H1 (cell line): ENCODE data around the gene CCNYL1. TPM values are rescaled to one million over a fixed set of nuclear protein-coding genes. Genes with fewer than 3 reads are reported as not detected.

Experiments used
- CTCF ChIA-PET: fragments of 300-600 bp; sonication (Branson Sonifier 250); formaldehyde crosslinking; loops from one replicate; lab custom pipeline; 2021; ENCODE audit not compliant: partially characterized antibody; lab: Charles Lee
- POLR2A ChIA-PET: fragments of 300-600 bp; sonication (Branson Sonifier 250); formaldehyde crosslinking; loops from one replicate; lab custom pipeline; 2021; ENCODE audit warnings: inconsistent platforms; ENCODE audit not compliant: partially characterized antibody; lab: Charles Lee
- DNase-seq, 2 experiments: peaks; one replicate each; pipeline versions ENCODE4 v3.0.0 to v3.0.0-alpha.2; 2010 to 2022; ENCODE audit warnings: low spot score in 2 of 2, low read depth in 1 of 2, mixed read lengths in 1 of 2
- FAIRE-seq: peaks from 2 replicates; lab custom pipeline; 2011; peaks lifted over from hg19 to GRCh38; lab: Jason Lieb, UNC
- H2AFZ ChIP-seq: 2 replicates; pipeline ENCODE4 v1.8.1; 2012; ENCODE audit warnings: low read length, inconsistent platforms
- H2AK5ac ChIP-seq: 2 replicates; pipeline ENCODE4 v1.6.1; 2013; ENCODE audit warnings: low read depth, low read length
- H2BK120ac ChIP-seq: replicated peaks from 2 replicates; pipeline ENCODE3; 2013; ENCODE audit warnings: low read depth, low read length, inconsistent platforms
- H2BK12ac ChIP-seq: 2 replicates; pipeline ENCODE4 v1.6.1; 2013; ENCODE audit warnings: low read depth, low read length
- H2BK15ac ChIP-seq: 2 replicates; pipeline ENCODE4 v1.6.1; 2013; ENCODE audit warnings: low read length
- H2BK20ac ChIP-seq: 2 replicates; pipeline ENCODE4 v1.6.1; 2013; ENCODE audit warnings: low read length
- H2BK5ac ChIP-seq: 2 replicates; pipeline ENCODE4 v1.6.1; 2013; ENCODE audit warnings: low read depth, low read length
- H3K14ac ChIP-seq: 2 replicates; pipeline ENCODE4 v1.6.1; 2013; ENCODE audit warnings: inconsistent platforms; ENCODE audit not compliant: insufficient read length
- H3K18ac ChIP-seq: 2 replicates; pipeline ENCODE4 v1.6.1; 2013; ENCODE audit warnings: low read length; ENCODE audit errors: extremely low read depth
- H3K23ac ChIP-seq: 2 replicates; pipeline ENCODE4 v1.6.1; 2013; ENCODE audit warnings: inconsistent platforms; ENCODE audit not compliant: insufficient read length
- H3K23me2 ChIP-seq: 2 replicates; pipeline ENCODE4 v1.6.1; 2013; ENCODE audit warnings: low read depth, low read length
- H3K27ac ChIP-seq: 2 replicates; pipeline ENCODE4 v1.6.1; 2011; ENCODE audit warnings: low read depth, low read length, inconsistent platforms
- H3K27me3 ChIP-seq, 4 experiments: replicated peaks in 1 of 4; 1 replicate in 1 of 4; 2 replicates in 3 of 4; pipeline versions ENCODE4 v1.6.1 to v1.8.1; 2011 to 2013; ENCODE audit warnings: low read length in 3 of 4, mild to moderate bottlenecking in 3 of 4, inconsistent platforms in 2 of 4, mixed read lengths in 2 of 4, moderate library complexity in 1 of 4; ENCODE audit not compliant: control insufficient read depth in 3 of 4, insufficient read depth in 3 of 4; ENCODE audit errors: extremely low read depth in 1 of 4
- H3K36me3 ChIP-seq, 4 experiments: 2 replicates each; pipeline versions ENCODE4 v1.6.1 to v1.8.1; 2011 to 2013; ENCODE audit warnings: mild to moderate bottlenecking in 4 of 4, low read length in 3 of 4, moderate library complexity in 2 of 4, control low read depth in 1 of 4, inconsistent platforms in 1 of 4; ENCODE audit not compliant: insufficient read depth in 4 of 4, control insufficient read depth in 2 of 4
- H3K4ac ChIP-seq: replicated peaks from 2 replicates; pipeline ENCODE3; 2013; ENCODE audit warnings: low read length, low read depth, mixed read lengths, inconsistent platforms; ENCODE audit not compliant: insufficient read length
- H3K4me1 ChIP-seq, 4 experiments: replicated peaks in 1 of 4; 1 replicate in 1 of 4; 2 replicates in 3 of 4; pipeline versions ENCODE4 v1.6.1 to v1.8.1; 2011 to 2013; ENCODE audit warnings: low read length in 3 of 4, inconsistent platforms in 2 of 4, mixed read lengths in 1 of 4; ENCODE audit not compliant: insufficient read depth in 4 of 4, control insufficient read depth in 3 of 4
- H3K4me2 ChIP-seq, 2 experiments: 2 replicates each; pipeline versions ENCODE4 v1.6.1 to v1.8.1; 2011 to 2013; ENCODE audit warnings: low read depth in 2 of 2, low read length in 2 of 2, control low read depth in 1 of 2, inconsistent platforms in 1 of 2, mild to moderate bottlenecking in 1 of 2; ENCODE audit not compliant: insufficient read depth in 1 of 2
- H3K4me3 ChIP-seq, 4 experiments: fragments of 200-600, 300-600 bp in 1 of 4; sonication (generic), shearing (Covaris generic), sonication (Bioruptor Twin) in 1 of 4; 2 replicates each; pipeline versions ENCODE4 v1.5.1 to v1.8.1; 2011 to 2016; ENCODE audit warnings: low read length in 4 of 4, low read depth in 3 of 4, control low read depth in 2 of 4, inconsistent platforms in 2 of 4, mild to moderate bottlenecking in 2 of 4, mixed read lengths in 1 of 4, moderate library complexity in 1 of 4; ENCODE audit not compliant: insufficient read depth in 2 of 4; ENCODE audit errors: extremely low read depth in 1 of 4
- H3K56ac ChIP-seq: replicated peaks from 2 replicates; pipeline ENCODE3; 2013; ENCODE audit warnings: low read depth, mild to moderate bottlenecking, mixed read lengths, low read length, inconsistent platforms; ENCODE audit not compliant: insufficient read length
- H3K79me1 ChIP-seq: 2 replicates; pipeline ENCODE4 v1.6.1; 2013; ENCODE audit warnings: low read depth, low read length, control low read depth
- H3K79me2 ChIP-seq, 2 experiments: 2 replicates each; pipeline versions ENCODE4 v1.6.1 to v1.8.1; 2012 to 2013; ENCODE audit warnings: low read length in 2 of 2, mild to moderate bottlenecking in 2 of 2, inconsistent platforms in 1 of 2; ENCODE audit not compliant: insufficient read depth in 2 of 2, control insufficient read depth in 1 of 2
- H3K9ac ChIP-seq, 4 experiments: replicated peaks in 1 of 4; 1 replicate in 1 of 4; 2 replicates in 3 of 4; pipeline versions ENCODE4 v1.6.1 to v1.8.1; 2011 to 2013; ENCODE audit warnings: low read depth in 3 of 4, low read length in 3 of 4, control low read depth in 2 of 4, mild to moderate bottlenecking in 2 of 4, moderate library complexity in 2 of 4, inconsistent platforms in 1 of 4; ENCODE audit errors: extremely low read depth in 1 of 4
- H3K9me3 ChIP-seq, 2 experiments: 2 replicates each; pipeline versions ENCODE4 v1.6.1 to v1.8.1; 2012 to 2013; ENCODE audit warnings: mild to moderate bottlenecking in 2 of 2, moderate library complexity in 2 of 2, control low read depth in 1 of 2, inconsistent platforms in 1 of 2, low read depth in 1 of 2, low read length in 1 of 2, mixed read lengths in 1 of 2; ENCODE audit not compliant: insufficient read depth in 2 of 2
- H4K20me1 ChIP-seq, 2 experiments: replicated peaks in 1 of 2; 2 replicates each; pipeline versions ENCODE3 to v1.8.1; 2011 to 2013; ENCODE audit warnings: inconsistent platforms in 2 of 2, low read length in 2 of 2, mild to moderate bottlenecking in 1 of 2; ENCODE audit not compliant: insufficient read depth in 2 of 2, control insufficient read depth in 1 of 2
- H4K5ac ChIP-seq: 2 replicates; pipeline ENCODE4 v1.6.1; 2013; ENCODE audit warnings: low read length, low read depth, mixed read lengths, inconsistent platforms; ENCODE audit not compliant: insufficient read length
- H4K8ac ChIP-seq: 2 replicates; pipeline ENCODE4 v1.8.0; 2013; ENCODE audit warnings: mild to moderate bottlenecking, moderate library complexity, low read length, inconsistent platforms; ENCODE audit not compliant: insufficient read depth; ENCODE audit errors: extremely low read depth
- H4K91ac ChIP-seq: replicated peaks from 2 replicates; pipeline ENCODE3; 2013; ENCODE audit warnings: low read length, mixed read lengths, inconsistent platforms; ENCODE audit not compliant: insufficient read length
- POLR2AphosphoS5 ChIP-seq: IDR thresholded peaks from 2 replicates; pipeline ENCODE4 v1.6.1; 2011; ENCODE audit warnings: low read depth, low read length
- YY1 ChIP-seq: IDR thresholded peaks from 2 replicates; pipeline ENCODE4 v1.6.1; 2011; ENCODE audit warnings: low read depth, mild to moderate bottlenecking, low read length
- WGBS, 2 experiments: shearing (Covaris generic) in 1 of 2; methylation state at CpG; one replicate each; pipeline versions ENCODE4 v1.1.6 to v1.1.7; 2013 to 2015; ENCODE audit warnings: low lambda C conversion rate in 2 of 2, mixed read lengths in 2 of 2, inconsistent platforms in 1 of 2, low coverage in 1 of 2, missing lambda C conversion rate in 1 of 2; ENCODE audit not compliant: insufficient replicate concordance in 2 of 2, insufficient coverage in 1 of 2, insufficient read length in 1 of 2; ENCODE audit errors: extremely low coverage in 1 of 2, missing lambda C conversion rate in 1 of 2; 5-methylcytosine and 5-hydroxymethylcytosine counted together
- polyA plus RNA-seq, 7 experiments: library from polyadenylated mRNA; depleted of rRNA in 3 of 7; stranded (reverse) in 5 of 7; unstranded in 2 of 7; fragments of >200 nt in 5 of 7; fragments of 200-250 nt in 2 of 7; gene quantifications; 1 replicate in 5 of 7; 2 replicates in 1 of 7; 4 replicates in 1 of 7; pipeline versions ENCODE4 v1.2.1 to v1.2.3, GENCODE V29; 2011 to 2013; ENCODE audit warnings: missing spikeins in 2 of 7, mixed read lengths in 2 of 7
- total RNA-seq: library from RNA; stranded (reverse); fragmentation: NEBNext Ultra II Directional; extraction: Animal tissue kit (Norgen Biotek cat#: 25700); gene quantifications from 2 replicates; pipeline ENCODE4 v1.2.1, GENCODE V29; 2021

CCNYL1 gene
- total and polyA plus RNA-seq, 2 of the 8 experiments (the other 6 are each of a cell fraction or from before 2014, with no cell fraction given): 13.3 to 35.4 TPM

DNA sequence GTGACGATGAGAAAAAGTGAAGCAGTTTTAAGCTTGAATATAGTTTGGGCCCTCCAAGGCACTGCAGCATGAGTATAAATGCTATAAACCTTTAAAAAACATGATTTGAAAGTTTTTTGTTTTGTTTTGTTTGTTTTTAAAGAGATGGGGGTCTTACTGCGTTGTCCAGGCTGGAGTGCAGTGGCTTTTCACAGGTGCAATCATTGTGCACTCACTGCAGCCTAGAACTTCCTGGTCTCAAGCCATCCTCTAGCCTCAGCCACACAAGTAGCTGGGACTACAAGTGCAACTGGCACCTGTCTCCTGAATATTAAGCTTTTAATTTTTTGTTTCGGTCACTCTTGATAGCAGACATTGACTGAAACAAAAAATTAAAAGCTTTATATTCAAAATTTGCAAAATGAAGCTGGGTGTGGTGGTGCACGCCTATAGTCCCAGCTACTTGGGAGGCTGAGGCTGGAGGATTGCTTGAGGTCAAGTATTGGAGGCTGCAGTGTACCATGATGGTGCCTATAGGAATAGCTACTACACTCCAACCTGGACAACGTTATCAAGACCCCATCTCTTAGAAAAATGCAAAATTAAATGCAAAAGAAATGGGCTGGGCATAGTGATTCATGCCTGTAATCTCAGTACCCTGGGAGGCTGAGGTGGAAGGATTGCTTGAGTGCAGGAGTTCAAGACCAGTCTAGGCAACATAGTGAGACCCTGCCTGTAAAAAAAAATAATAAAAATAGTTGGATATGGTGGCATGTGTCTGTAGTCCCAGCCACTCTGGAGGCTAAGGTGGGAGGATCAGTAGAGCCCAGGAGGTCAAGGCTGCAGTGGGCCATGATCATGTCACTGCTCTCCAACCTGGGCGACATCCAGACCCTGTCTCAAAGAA, 43.3 kb downstream of the CCNYL1 start:
- POLR2A ChIA-PET: interaction anchor here (0.7 to 2.8 kb wide), 6 partner anchors 9 to 130 kb away, joined by 3 to 28 read pairs (median 3); partner anchors contain the start of gene METTL21A
- H3K79me2 ChIP-seq: peaks cover 0 to 6% of the 10 kb centered on the region in 2 experiments; a peak in 1 of 4 replicates

More for the DNA sequence above, 43.3 kb downstream of the CCNYL1 start:
- Histone ChIP-seq H2BK15ac (no peak overlapping the region), H2AFZ (no peak overlapping the region), H3K79me1 (no peaks in the 10 kb centered on the region), H3K23me2 (no peaks in the 10 kb centered on the region), H3K56ac (no peak overlapping the region), H3K4me2 (no peak overlapping the region), H2BK5ac (no peak overlapping the region), H4K8ac (0 out of 2 replicates have a peak overlapping the region, but pooled peaks have one; percentile 42), H3K18ac (no peak overlapping the region), H2BK120ac (no peak overlapping the region), H3K4me3 (no peak overlapping the region), H2BK20ac (no peak overlapping the region), H2AK5ac (no peak overlapping the region), H2BK12ac (no peak overlapping the region), H4K5ac (no peak overlapping the region), H3K27me3 (no peaks in the 10 kb centered on the region), H3K36me3 (peaks cover 0 to 76% (median 12%) of the 10 kb centered on the region in 4 experiments; a peak in 6 of 8 replicates), H3K27ac (no peak overlapping the region), H3K4ac (no peak overlapping the region), H4K20me1 (peaks cover 0 to 5% of the 10 kb centered on the region in 2 experiments), H3K23ac (no peak overlapping the region), H3K4me1 (peaks cover 0 to 5% (median 0%) of the 10 kb centered on the region in 4 experiments; a peak in 1 of 7 replicates), H3K9ac (no peak overlapping the region), H3K14ac (no peak overlapping the region), H3K9me3 (no peaks in the 10 kb centered on the region), H4K91ac (no peak overlapping the region)
- FAIRE-seq (no peak), DNase-seq (no peak)
- WGBS, 2 experiments: 92% methylated on average over 6 of the region's 6 CpGs; no CpG with 5 or more reads in 1 of the 2 experiments
- CTCF ChIA-PET: interaction anchor here (0.6 to 7.9 kb wide), 11 partner anchors 8 to 309 kb away, joined by 3 to 39 read pairs (median 4); no protein-coding TSS in a partner anchor
- TF ChIP-seq POLR2AphosphoS5 (peak; percentile 47; the same call in 1 of the 2 replicates), YY1 (no peak)
